ENCODE measurements around the gene EVX2.

DNA sequence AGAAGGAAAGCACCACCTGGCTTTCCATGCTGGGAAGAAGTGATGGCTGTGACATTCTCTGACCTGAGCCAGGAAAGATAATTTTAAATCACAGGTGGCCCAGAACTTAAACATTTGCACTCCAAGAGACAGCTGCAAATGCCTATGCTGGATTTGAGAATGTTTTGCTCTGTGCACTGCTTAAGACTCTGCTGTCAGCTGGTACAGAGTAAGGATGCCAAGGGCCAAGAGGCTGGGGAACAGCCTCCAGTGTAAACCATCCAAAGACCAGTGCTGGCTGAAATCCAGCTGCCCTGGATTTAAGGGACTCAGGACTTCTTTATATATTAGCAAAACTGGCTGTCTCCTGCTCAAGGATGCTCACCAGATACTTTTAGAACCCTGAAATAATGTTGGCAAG is 49.6 kb upstream of the EVX2 start:
- TF ChIP-seq, protein P1, sequence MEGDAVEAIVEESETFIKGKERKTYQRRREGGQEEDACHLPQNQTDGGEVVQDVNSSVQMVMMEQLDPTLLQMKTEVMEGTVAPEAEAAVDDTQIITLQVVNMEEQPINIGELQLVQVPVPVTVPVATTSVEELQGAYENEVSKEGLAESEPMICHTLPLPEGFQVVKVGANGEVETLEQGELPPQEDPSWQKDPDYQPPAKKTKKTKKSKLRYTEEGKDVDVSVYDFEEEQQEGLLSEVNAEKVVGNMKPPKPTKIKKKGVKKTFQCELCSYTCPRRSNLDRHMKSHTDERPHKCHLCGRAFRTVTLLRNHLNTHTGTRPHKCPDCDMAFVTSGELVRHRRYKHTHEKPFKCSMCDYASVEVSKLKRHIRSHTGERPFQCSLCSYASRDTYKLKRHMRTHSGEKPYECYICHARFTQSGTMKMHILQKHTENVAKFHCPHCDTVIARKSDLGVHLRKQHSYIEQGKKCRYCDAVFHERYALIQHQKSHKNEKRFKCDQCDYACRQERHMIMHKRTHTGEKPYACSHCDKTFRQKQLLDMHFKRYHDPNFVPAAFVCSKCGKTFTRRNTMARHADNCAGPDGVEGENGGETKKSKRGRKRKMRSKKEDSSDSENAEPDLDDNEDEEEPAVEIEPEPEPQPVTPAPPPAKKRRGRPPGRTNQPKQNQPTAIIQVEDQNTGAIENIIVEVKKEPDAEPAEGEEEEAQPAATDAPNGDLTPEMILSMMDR (IDR thresholded peaks at IDR 0.05), result no peak
- no peak for TF ChIP-seq POLR2A (IDR thresholded peaks at IDR 0.05)

Data from breast epithelium (tissue), 3 donors.